IMR-90 (cell line): ENCODE measurements around the gene KLF9. TPM values are rescaled to one million over a fixed set of nuclear protein-coding genes. Genes with fewer than 3 reads are reported as not detected.

Experiments
- ATAC-seq: fragments of 200-7000 bp; cut with Tn5 transposase; 2 replicates; pipeline ENCODE4 v1.9.1; 2020; ENCODE audit warnings: low read depth, mild to moderate bottlenecking, moderate library complexity
- BruUV-seq: library from RNA; stranded (reverse); fragments of 400-500 nt; replicated peaks from 2 replicates; lab custom pipeline; 2021; lab: Mats Ljungman, UMichigan
- CTCF ChIA-PET: fragments of 300-600 bp; formaldehyde crosslinking; extraction: SDS; loops from one replicate; lab custom pipeline; 2021; ENCODE audit warnings: antibody characterized with exemption; lab: Yijun Ruan, JAX
- POLR2A ChIA-PET: fragments of 300-600 bp; sonication (Branson Sonifier 250); formaldehyde crosslinking; loops from one replicate; lab custom pipeline; 2022; ENCODE audit warnings: antibody characterized with exemption; ENCODE audit not compliant: unreplicated experiment; lab: Charles Lee
- DNase-seq: peaks from one replicate; pipeline ENCODE4 v3.0.0; 2013
- H2AFZ ChIP-seq: replicated peaks from 2 replicates; pipeline ENCODE3; 2013; ENCODE audit warnings: low read length, mild to moderate bottlenecking; ENCODE audit not compliant: poor library complexity
- H2AK5ac ChIP-seq: 2 replicates; pipeline ENCODE4 v1.6.1; 2013; ENCODE audit warnings: low read depth, low read length, inconsistent platforms
- H2AK9ac ChIP-seq: replicated peaks from 2 replicates; pipeline ENCODE3; 2013; ENCODE audit warnings: mild to moderate bottlenecking, low read depth, low read length, moderate library complexity; ENCODE audit not compliant: poor library complexity
- H2BK120ac ChIP-seq: 2 replicates; pipeline ENCODE4 v1.6.1; 2013; ENCODE audit warnings: low read depth, low read length, inconsistent platforms
- H2BK15ac ChIP-seq: 3 replicates; pipeline ENCODE4 v1.6.1; 2013; ENCODE audit warnings: low read depth, low read length, inconsistent platforms
- H2BK20ac ChIP-seq: 2 replicates; pipeline ENCODE4 v1.6.1; 2013; ENCODE audit warnings: low read depth, mild to moderate bottlenecking, inconsistent platforms, low read length, moderate library complexity
- H2BK5ac ChIP-seq: 2 replicates; pipeline ENCODE4 v1.6.1; 2013; ENCODE audit warnings: mild to moderate bottlenecking, low read depth, low read length, inconsistent platforms; ENCODE audit not compliant: poor library complexity, severe bottlenecking
- H3K14ac ChIP-seq: replicated peaks from 2 replicates; pipeline ENCODE4 v1.6.1; 2013; ENCODE audit warnings: low read depth, low read length, inconsistent platforms
- H3K18ac ChIP-seq: 2 replicates; pipeline ENCODE4 v1.6.1; 2013; ENCODE audit warnings: low read depth, low read length, control low read depth
- H3K23ac ChIP-seq: 2 replicates; pipeline ENCODE4 v1.6.1; 2013; ENCODE audit warnings: low read depth, low read length, inconsistent platforms
- H3K27ac ChIP-seq: 2 replicates; pipeline ENCODE4 v1.5.1; 2013; ENCODE audit warnings: mild to moderate bottlenecking, control low read depth, low read length; ENCODE audit not compliant: insufficient read depth
- H3K27me3 ChIP-seq: 2 replicates; pipeline ENCODE4 v1.6.1; 2013; ENCODE audit warnings: low read length; ENCODE audit not compliant: control insufficient read depth, insufficient read depth
- H3K36me3 ChIP-seq: 2 replicates; pipeline ENCODE4 v1.6.1; 2013; ENCODE audit warnings: low read length, mixed read lengths; ENCODE audit not compliant: control insufficient read depth, insufficient read depth
- H3K4ac ChIP-seq: 2 replicates; pipeline ENCODE4 v1.6.1; 2013; ENCODE audit warnings: low read depth, low read length, inconsistent platforms
- H3K4me1 ChIP-seq: 2 replicates; pipeline ENCODE4 v1.6.1; 2013; ENCODE audit warnings: low read length, mixed read lengths; ENCODE audit not compliant: control insufficient read depth, insufficient read depth
- H3K4me2 ChIP-seq: 2 replicates; pipeline ENCODE4 v1.6.1; 2013; ENCODE audit warnings: low read depth, mild to moderate bottlenecking, control low read depth, low read length, moderate library complexity
- H3K4me3 ChIP-seq: 2 replicates; pipeline ENCODE4 v1.5.1; 2013; ENCODE audit warnings: low read depth, mild to moderate bottlenecking, control low read depth, low read length, moderate library complexity; ENCODE audit not compliant: insufficient read depth
- H3K56ac ChIP-seq: 2 replicates; pipeline ENCODE4 v1.6.1; 2013; ENCODE audit warnings: low read length, inconsistent platforms; ENCODE audit not compliant: insufficient read depth; ENCODE audit errors: extremely low read depth
- H3K79me1 ChIP-seq, 2 experiments: 2 replicates each; pipeline ENCODE4 v1.6.1; 2013; ENCODE audit warnings: low read length in 2 of 2, inconsistent platforms in 1 of 2, low read depth in 1 of 2
- H3K9ac ChIP-seq: 2 replicates; pipeline ENCODE4 v1.6.1; 2013; ENCODE audit warnings: low read depth, low read length, control low read depth
- H3K9me1 ChIP-seq: 2 replicates; pipeline ENCODE4 v1.6.1; 2013; ENCODE audit warnings: low read length, inconsistent platforms; ENCODE audit not compliant: insufficient read depth
- H3K9me3 ChIP-seq: 2 replicates; pipeline ENCODE4 v1.6.1; 2013; ENCODE audit warnings: low read length; ENCODE audit not compliant: control insufficient read depth, insufficient read depth
- H4K20me1 ChIP-seq: 2 replicates; pipeline ENCODE4 v1.6.1; 2013; ENCODE audit warnings: low read length, inconsistent platforms; ENCODE audit not compliant: insufficient read depth
- H4K5ac ChIP-seq: 2 replicates; pipeline ENCODE4 v1.6.1; 2013; ENCODE audit warnings: mild to moderate bottlenecking, low read depth, low read length, control low read depth
- H4K8ac ChIP-seq, 2 experiments: 2 replicates each; pipeline ENCODE4 v1.6.1; 2013; ENCODE audit warnings: low read depth in 2 of 2, low read length in 2 of 2, control low read depth in 1 of 2, inconsistent platforms in 1 of 2
- H4K91ac ChIP-seq: 2 replicates; pipeline ENCODE4 v1.6.1; 2013; ENCODE audit warnings: low read depth, low read length, inconsistent platforms; ENCODE audit not compliant: insufficient read depth
- BHLHE40 ChIP-seq: fragments of 150-350 bp; IDR thresholded peaks from 2 replicates; pipeline ENCODE4 v1.6.1; 2016; ENCODE audit warnings: mild to moderate bottlenecking, low read depth, low read length
- CEBPB ChIP-seq: IDR thresholded peaks from 2 replicates; pipeline ENCODE4 v1.6.1; 2012; ENCODE audit warnings: low read depth, low read length, improper control_type of control experiment
- CHD1 ChIP-seq: IDR thresholded peaks from 2 replicates; pipeline ENCODE4 v1.6.1; 2012; ENCODE audit warnings: low read depth, low read length, improper control_type of control experiment
- FOS ChIP-seq: fragments of 150-350 bp; IDR thresholded peaks from 2 replicates; pipeline ENCODE4 v1.6.1; 2016; ENCODE audit warnings: low read depth, low read length
- MAFK ChIP-seq: IDR thresholded peaks from 2 replicates; pipeline ENCODE4 v1.6.1; 2012; ENCODE audit warnings: low read depth, low read length, improper control_type of control experiment
- MAZ ChIP-seq: IDR thresholded peaks from 2 replicates; pipeline ENCODE4 v1.6.1; 2012; ENCODE audit warnings: low read depth, mild to moderate bottlenecking, low read length, improper control_type of control experiment, moderate library complexity, borderline replicate concordance
- MXI1 ChIP-seq: IDR thresholded peaks from 2 replicates; pipeline ENCODE4 v1.6.1; 2012; ENCODE audit warnings: low read depth, mild to moderate bottlenecking, low read length, moderate library complexity, borderline replicate concordance
- NFE2L2 ChIP-seq: fragments of 150-350 bp; IDR thresholded peaks from 2 replicates; pipeline ENCODE4 v1.6.1; 2016; ENCODE audit warnings: low read depth, mild to moderate bottlenecking, low read length
- POLR2A ChIP-seq: IDR thresholded peaks from 2 replicates; pipeline ENCODE4 v1.6.1; 2012; ENCODE audit warnings: mild to moderate bottlenecking, low read depth, low read length
- RAD21 ChIP-seq: IDR thresholded peaks from 2 replicates; pipeline ENCODE4 v1.6.1; 2012; ENCODE audit warnings: low read length, improper control_type of control experiment
- RCOR1 ChIP-seq: IDR thresholded peaks from 2 replicates; pipeline ENCODE4 v1.6.1; 2012; ENCODE audit warnings: mild to moderate bottlenecking, low read length, improper control_type of control experiment; ENCODE audit not compliant: insufficient replicate concordance
- RFX5 ChIP-seq: IDR thresholded peaks from 2 replicates; pipeline ENCODE4 v1.8.0; 2012; ENCODE audit warnings: low read depth, mild to moderate bottlenecking, low read length, moderate library complexity
- SMC3 ChIP-seq: fragments of 150-350 bp; IDR thresholded peaks from 2 replicates; pipeline ENCODE4 v1.6.1; 2016; ENCODE audit warnings: low read depth, mild to moderate bottlenecking, antibody characterized with exemption, low read length, moderate library complexity
- USF2 ChIP-seq: fragments of 150-350 bp; IDR thresholded peaks from 2 replicates; pipeline ENCODE4 v1.6.1; 2017; ENCODE audit warnings: mild to moderate bottlenecking, antibody characterized with exemption, low read length, low read depth
- dilution Hi-C: fragments of 300-500 bp; cut with HindIII; formaldehyde crosslinking; loops from one replicate; pipeline ENCODE4 v1.14.3; 2018; ENCODE audit warnings: low sequenced_read_pairs; ENCODE audit not compliant: unreplicated experiment
- in situ Hi-C: fragments of 300-500 bp; cut with MboI; formaldehyde crosslinking; loops from 3 replicates; pipeline ENCODE4 v1.14.3; 2019; ENCODE audit warnings: low sequenced_read_pairs, inconsistent platforms, mixed read lengths
- intact Hi-C: fragments of 100-400 bp; cut with micrococcal nuclease; formaldehyde crosslinking; loops from 2 replicates; pipeline ENCODE4 v1.10.0; 2022
- polyA plus RNA-seq, 3 experiments: library from polyadenylated mRNA; depleted of rRNA; stranded (reverse); fragments of >200 nt; gene quantifications; 2 replicates each; pipeline ENCODE4 v1.2.3, GENCODE V29; 2012; ENCODE audit warnings: low replicate concordance in 1 of 3
- total RNA-seq: library from RNA; depleted of rRNA; stranded (reverse); fragments of >200 nt; gene quantifications from 2 replicates; pipeline ENCODE4 v1.2.3, GENCODE V29; 2012
- TF ChIP-seq, protein P1 (sequence below): conservative IDR thresholded peaks from 2 replicates; pipeline ENCODE4 v1.5.1; 2012; ENCODE audit warnings: mild to moderate bottlenecking, low read depth, low read length, improper control_type of control experiment
- TF ChIP-seq, protein P2 (sequence below): fragments of 150-350 bp; IDR thresholded peaks from 2 replicates; pipeline ENCODE4 v1.6.1; 2016; ENCODE audit warnings: low read depth, mild to moderate bottlenecking, low read length, moderate library complexity, borderline replicate concordance

KLF9 gene
- total and polyA plus RNA-seq, 2 of the 4 experiments (the other 2 are of a cell fraction), result 4.1 to 7.5 TPM

GRCh38 chr9:70457235-70457634 lies 42.8 kb upstream of the KLF9 start:
- H3K23ac ChIP-seq, result no peak overlapping the region
- no peak overlapping the region for H3K27ac ChIP-seq
- intact Hi-C loops, result no loop called here
- no peaks in the 10 kb centered on the region for H3K27me3 ChIP-seq
- H3K56ac ChIP-seq, result no peak overlapping the region
- H3K9ac ChIP-seq, result no peak overlapping the region
- H3K9me3 ChIP-seq, result no peaks in the 10 kb centered on the region
- no peak overlapping the region for H2BK15ac ChIP-seq
- DNase-seq, result no peak
- no peak overlapping the region for H3K4me3 ChIP-seq
- ChIA-PET CTCF (no interaction called here), POLR2A (no interaction called here)
- in situ Hi-C loops, result no loop called here
- no peak overlapping the region for H3K18ac ChIP-seq
- no peak overlapping the region for H2AK5ac ChIP-seq
- no peaks in the 10 kb centered on the region for H3K36me3 ChIP-seq
- dilution Hi-C loops, result no loop called here
- no peak overlapping the region for H4K8ac ChIP-seq
- H3K79me1 ChIP-seq, result no peaks in the 10 kb centered on the region
- no peak overlapping the region for H2AK9ac ChIP-seq
- no peaks in the 10 kb centered on the region; the same call in 1 of the 2 replicates for H3K9me1 ChIP-seq
- no peak overlapping the region for H4K5ac ChIP-seq
- H3K14ac ChIP-seq, result no peak overlapping the region
- ATAC-seq, result no peak
- no peak for TF ChIP-seq CHD1
- TF ChIP-seq RCOR1, result no peak
- no peak for TF ChIP-seq POLR2A
- TF ChIP-seq, protein P1, sequence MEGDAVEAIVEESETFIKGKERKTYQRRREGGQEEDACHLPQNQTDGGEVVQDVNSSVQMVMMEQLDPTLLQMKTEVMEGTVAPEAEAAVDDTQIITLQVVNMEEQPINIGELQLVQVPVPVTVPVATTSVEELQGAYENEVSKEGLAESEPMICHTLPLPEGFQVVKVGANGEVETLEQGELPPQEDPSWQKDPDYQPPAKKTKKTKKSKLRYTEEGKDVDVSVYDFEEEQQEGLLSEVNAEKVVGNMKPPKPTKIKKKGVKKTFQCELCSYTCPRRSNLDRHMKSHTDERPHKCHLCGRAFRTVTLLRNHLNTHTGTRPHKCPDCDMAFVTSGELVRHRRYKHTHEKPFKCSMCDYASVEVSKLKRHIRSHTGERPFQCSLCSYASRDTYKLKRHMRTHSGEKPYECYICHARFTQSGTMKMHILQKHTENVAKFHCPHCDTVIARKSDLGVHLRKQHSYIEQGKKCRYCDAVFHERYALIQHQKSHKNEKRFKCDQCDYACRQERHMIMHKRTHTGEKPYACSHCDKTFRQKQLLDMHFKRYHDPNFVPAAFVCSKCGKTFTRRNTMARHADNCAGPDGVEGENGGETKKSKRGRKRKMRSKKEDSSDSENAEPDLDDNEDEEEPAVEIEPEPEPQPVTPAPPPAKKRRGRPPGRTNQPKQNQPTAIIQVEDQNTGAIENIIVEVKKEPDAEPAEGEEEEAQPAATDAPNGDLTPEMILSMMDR, result no peak
- no peak for TF ChIP-seq RAD21
- TF ChIP-seq USF2, result no peak
- TF ChIP-seq FOS, result no peak
- no peak for TF ChIP-seq BHLHE40
- TF ChIP-seq, protein P2, sequence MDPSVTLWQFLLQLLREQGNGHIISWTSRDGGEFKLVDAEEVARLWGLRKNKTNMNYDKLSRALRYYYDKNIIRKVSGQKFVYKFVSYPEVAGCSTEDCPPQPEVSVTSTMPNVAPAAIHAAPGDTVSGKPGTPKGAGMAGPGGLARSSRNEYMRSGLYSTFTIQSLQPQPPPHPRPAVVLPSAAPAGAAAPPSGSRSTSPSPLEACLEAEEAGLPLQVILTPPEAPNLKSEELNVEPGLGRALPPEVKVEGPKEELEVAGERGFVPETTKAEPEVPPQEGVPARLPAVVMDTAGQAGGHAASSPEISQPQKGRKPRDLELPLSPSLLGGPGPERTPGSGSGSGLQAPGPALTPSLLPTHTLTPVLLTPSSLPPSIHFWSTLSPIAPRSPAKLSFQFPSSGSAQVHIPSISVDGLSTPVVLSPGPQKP, result no peak
- TF ChIP-seq CEBPB, result no peak
- no peak for TF ChIP-seq MAFK
- no peak for TF ChIP-seq NFE2L2
- TF ChIP-seq SMC3, result no peak
- no peak for TF ChIP-seq MXI1
- no peak for TF ChIP-seq RFX5
- no peak for TF ChIP-seq MAZ
- H4K91ac ChIP-seq, result no peak overlapping the region
- H2BK20ac ChIP-seq, result no peak overlapping the region
- no peak overlapping the region for H3K4me2 ChIP-seq
- H4K20me1 ChIP-seq, result no peaks in the 10 kb centered on the region
- H2BK120ac ChIP-seq, result no peak overlapping the region
- BruUV-seq, result no TSS peak
- no peak overlapping the region for H2AFZ ChIP-seq
- no peak overlapping the region for H2BK5ac ChIP-seq
- no peak overlapping the region for H3K4ac ChIP-seq
- H3K4me1 ChIP-seq, result peaks cover 4% of the 10 kb centered on the region; the same call in 1 of the 2 replicates
